Measurements from ENCODE around the gene METRN.

METRN gene

GRCh38 chr16:693364-693763 lies 21.6 kb upstream of the METRN start:
- DNase-seq: no peak

- no peak for DNase-seq
These were observed 21.2 kb upstream of the METRN start for GRCh38 chr16:693766-694165.

- DNase-seq: no peak
These were observed 20.6 kb upstream of the METRN start for GRCh38 chr16:694187-694862.

DNA sequence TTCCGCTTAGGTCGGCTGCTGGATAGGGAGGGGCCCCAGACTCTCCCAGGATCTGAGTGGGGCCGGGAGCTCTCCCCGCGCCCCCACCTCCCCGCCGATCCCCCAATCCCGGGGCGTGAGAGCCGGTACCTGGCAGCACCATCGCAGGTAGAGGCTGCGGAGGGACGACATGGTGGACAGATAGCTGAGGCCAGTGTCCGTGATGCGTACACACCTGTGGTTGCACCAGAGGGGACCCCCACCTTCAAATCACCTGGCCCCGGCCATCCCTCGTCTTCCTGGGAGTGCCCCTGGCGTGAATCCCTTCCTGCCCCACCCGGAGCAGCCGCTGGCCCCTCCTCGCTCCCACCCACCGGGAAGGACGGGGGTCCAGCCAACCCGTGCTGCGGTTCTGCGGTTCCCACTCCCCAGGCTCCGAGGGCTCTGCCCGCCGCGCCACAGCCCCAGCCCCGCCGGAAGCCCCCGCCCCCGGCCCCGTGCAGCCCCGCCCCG lies 20.0 kb upstream of the METRN start:
- no peak for DNase-seq

- DNase-seq: no peak
These were observed 19.4 kb upstream of the METRN start for GRCh38 chr16:695355-696089.

DNA sequence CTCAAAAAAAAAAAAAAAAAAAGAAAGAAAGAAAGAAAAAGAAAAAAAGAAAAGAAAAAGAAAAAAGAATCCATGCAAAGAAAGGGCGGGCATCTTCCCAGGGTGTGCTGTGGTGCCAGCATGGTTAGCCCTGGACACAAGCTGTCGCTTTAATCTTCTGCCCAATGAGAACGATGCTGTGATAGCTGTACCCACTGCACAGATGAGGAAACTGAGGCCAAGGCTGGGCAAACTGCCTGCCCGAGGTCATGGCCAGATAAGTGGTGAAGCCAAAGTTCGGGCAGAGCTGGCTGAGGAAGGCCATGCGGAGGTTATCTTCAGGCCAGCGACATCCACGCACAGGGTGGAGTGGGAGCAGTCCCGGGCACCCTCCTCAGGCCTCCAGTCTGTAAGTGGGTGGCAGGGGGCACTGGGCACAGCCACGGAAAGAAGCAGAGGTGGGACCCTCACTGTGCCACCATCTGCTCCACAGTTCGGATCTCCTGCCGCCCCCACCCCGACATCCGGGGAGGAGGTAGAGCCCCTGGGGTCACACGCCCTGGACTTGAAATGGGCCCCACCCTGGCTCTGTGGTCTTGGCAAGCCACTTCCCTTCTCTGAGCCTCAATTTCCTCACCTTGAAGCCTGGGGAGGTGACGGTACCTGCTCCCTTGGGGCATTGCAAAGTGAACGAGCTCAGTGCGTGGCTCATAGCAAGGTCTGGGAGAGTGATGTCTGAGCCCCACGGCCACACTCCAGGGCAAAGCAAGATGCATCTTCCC lies 15.8 kb upstream of the METRN start:
- DNase-seq: no peak

GRCh38 chr16:700684-701584 lies 14.0 kb upstream of the METRN start:
- DNase-seq: no peak

DNA sequence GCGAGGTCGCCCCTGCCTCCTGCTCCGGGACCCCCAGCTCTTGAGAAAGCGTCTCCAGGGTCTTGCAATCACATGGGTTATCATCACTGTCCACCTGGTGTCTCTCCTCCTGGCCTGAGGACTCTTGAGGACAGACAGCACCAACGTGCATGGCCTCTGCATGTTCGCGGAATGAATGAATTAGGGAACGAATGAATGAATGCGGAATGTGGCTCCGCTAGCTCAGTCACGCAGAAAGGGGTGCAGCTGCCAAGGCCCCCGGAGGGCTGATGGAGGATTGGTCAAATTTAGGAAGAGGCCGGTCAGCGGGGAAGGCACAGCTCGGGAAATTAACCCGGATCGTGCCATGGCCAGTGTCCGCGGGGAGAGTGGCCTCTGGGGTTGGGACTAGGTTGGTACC lies 12.6 kb upstream of the METRN start:
- no peak for DNase-seq

DNA sequence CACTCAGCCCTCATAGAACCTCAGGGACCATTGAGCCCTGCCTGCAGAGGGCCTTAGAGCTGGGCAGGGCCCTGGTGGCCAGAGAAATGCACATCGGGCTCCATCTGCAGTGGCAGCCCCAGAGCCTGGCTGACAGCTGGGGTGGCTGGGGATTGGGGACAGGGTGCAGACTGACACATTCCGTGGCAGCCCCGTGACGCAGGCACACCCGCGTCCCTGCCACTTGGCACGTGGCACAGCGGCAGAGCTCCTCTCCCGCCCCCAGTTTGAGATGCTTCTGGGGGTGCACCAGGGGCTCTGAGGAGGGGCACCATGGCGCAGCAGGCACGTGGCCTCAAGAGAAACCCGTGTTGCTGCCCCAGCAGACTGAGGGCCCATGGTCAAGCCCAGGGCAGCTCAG lies 11.5 kb upstream of the METRN start:
- no peak for DNase-seq

- no peak for DNase-seq
These were observed 10.9 kb upstream of the METRN start for GRCh38 chr16:704047-704446.

DNA sequence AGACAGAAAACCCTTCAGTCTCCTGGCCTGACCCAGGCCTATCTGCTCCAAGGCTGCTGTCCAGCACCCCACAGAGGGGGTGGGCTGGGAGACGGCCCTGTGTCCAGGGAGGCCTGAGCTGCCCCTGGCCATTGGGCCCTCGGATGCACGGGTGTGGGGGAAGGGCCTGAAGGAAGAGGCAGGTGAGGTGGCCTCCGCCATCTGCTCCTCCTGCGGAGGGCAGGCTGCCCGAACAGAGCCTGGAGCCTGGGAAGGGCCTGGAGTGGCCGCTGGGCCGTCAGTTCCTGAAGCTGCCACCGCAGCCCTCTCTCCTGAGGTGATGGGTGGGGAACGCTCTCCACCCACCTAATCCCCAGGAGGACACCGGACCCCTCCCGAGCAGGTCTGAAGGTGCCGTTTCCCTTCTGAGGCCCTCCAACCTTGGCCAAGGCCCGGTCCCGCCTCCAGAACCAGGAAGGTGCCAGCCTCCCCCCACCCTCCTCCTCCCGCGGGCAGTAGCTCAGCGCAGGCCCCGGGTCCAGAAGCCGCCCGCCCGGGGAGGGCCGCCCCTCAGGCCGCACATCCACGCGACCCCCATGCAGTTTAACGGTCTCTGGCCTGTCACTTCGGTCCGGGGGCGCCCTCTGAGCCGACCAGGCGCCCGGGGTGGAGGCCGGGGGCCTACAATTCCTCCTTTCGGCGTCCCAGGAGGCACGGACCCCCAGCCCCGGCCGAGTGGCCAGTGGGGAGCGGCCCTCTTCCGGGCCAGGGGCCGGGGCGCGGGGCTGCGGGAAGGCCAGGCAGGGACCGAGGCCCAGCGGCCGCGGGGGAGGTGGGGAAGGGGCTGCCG lies 10.2 kb upstream of the METRN start:
- DNase-seq: no peak

GRCh38 chr16:705431-706188 lies 9.3 kb upstream of the METRN start, which contains the start of gene FBXL16:
Gene FBXL16 (minus strand): TSS chr16:705801. CDS start chr16:697405, 8,396 bp downstream.
- DNase-seq: no peak

GRCh38 chr16:706189-707061 lies 8.5 kb upstream of the METRN start:
- DNase-seq: no peak

DNA sequence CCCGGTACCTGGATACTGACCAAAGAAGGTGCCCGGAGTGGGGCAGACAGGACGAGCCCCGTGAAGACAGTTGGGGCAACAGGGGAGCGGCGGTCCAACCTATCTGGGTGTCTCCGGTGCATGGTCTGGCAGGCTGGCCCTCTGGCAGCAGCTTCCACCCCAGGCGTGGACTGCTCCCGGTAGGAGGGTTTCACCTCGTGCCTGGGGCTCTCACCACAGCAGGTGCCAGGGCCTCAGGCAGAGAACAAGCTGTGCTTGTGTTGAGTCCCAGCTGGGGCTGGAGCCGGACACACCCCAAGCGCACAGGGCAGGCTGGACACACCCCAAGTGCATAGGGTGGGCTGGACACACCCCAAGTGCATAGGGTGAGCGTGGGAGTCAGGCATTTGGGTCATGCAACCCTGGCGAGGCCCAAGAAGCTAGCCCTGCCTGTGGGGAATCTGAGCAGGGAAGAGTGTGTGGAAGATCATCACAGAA lies 7.8 kb upstream of the METRN start:
- no peak for DNase-seq

GRCh38 chr16:708019-708418 lies 6.9 kb upstream of the METRN start:
- DNase-seq: no peak

- no peak for DNase-seq
These were observed 6.0 kb upstream of the METRN start for GRCh38 chr16:708959-709358.

DNA sequence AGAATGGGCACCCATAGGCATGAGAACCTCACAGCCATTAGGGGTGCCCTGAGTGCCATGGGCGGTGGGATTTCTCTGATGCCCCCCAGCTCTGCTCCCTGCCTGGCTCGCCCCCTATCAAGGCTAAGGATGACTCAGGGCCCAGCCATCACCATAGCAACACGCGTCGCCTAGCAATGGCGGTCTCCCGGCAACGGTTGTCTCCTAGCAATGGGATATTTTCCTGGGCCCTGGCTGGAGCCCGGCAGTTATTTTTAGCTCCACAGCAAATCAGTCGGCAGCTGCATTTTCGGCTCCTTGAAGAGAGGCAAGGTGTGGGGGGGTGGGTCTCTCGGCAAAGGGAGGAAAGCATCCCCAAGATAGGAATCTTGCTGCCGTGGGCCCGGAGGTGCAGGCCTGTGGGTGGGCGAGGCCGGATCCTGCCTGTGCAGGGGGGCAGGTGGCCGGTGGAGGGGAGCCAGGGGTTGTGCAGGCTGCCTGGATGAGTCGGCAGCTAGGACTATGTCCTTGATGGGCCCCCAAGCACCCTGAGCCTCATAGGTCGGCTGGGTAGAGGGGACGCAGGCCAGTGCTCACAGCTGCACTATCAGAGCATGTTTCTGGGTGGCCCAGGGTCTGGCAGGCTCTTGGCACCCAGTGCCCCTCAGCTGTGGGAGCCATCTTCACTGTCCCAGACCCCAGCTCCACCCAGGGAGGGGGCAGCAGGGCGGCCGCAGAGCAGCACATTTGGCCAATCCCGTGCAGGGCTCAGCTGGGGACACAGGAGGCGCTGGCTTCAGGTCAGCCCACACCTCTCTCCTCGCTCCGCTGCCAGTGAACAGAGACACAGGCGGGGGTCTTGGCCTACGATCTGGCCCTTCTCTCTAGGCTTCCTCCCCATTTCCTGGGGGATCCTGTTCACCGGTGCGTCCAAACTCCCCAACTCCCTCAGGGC lies 5.1 kb upstream of the METRN start:
- peak in 1 of 2 donors; percentile 18 for DNase-seq

GRCh38 chr16:710500-711075 lies 4.3 kb upstream of the METRN start:
- no peak for DNase-seq
